Measurements from ENCODE around the gene SLC28A1.
A peak's percentile ranks its signal among the peaks of the same experiment; 100 is the strongest.

SLC28A1 gene

GRCh38 chr15:84944861-84945260, 60.4 kb downstream of the SLC28A1 start:
- no peak for DNase-seq

- DNase-seq, result no peak
Observed at GRCh38 chr15:84946772-84947489, 62.5 kb downstream of the SLC28A1 start.

- DNase-seq, result no peak
Observed at GRCh38 chr15:84947947-84948830, 63.7 kb downstream of the SLC28A1 start.

- no peak for DNase-seq
Observed at GRCh38 chr15:84949043-84949442, 64.6 kb downstream of the SLC28A1 start.

GRCh38 chr15:84949845-84950569, 65.5 kb downstream of the SLC28A1 start:
- no peak for DNase-seq

GRCh38 chr15:84950570-84951111, 66.2 kb downstream of the SLC28A1 start:
- no peak for DNase-seq

- DNase-seq, result no peak
Observed at GRCh38 chr15:84951736-84952135, 67.3 kb downstream of the SLC28A1 start.

GRCh38 chr15:84953136-84953535, 68.7 kb downstream of the SLC28A1 start:
- no peak for DNase-seq

GRCh38 chr15:84953726-84954125, 69.3 kb downstream of the SLC28A1 start:
- no peak for DNase-seq

GRCh38 chr15:84955089-84955848, 70.8 kb downstream of the SLC28A1 start:
- peak; percentile 15 for DNase-seq

GRCh38 chr15:84956199-84956598, 71.7 kb downstream of the SLC28A1 start:
- no peak for DNase-seq

- no peak for DNase-seq
Observed at GRCh38 chr15:84960391-84961113, 76.1 kb downstream of the SLC28A1 start.

GRCh38 chr15:84961114-84961452, 76.6 kb downstream of the SLC28A1 start:
- DNase-seq, result no peak

- DNase-seq, result no peak
Observed at GRCh38 chr15:84961707-84962106, 77.2 kb downstream of the SLC28A1 start.

GRCh38 chr15:84962955-84963354, 78.5 kb downstream of the SLC28A1 start:
- DNase-seq, result no peak

GRCh38 chr15:84967380-84967779, 82.9 kb downstream of the SLC28A1 start:
- no peak for DNase-seq

- DNase-seq, result no peak
Observed at GRCh38 chr15:84968301-84968700, 83.8 kb downstream of the SLC28A1 start.

- DNase-seq, result no peak
Observed at GRCh38 chr15:84969257-84969656, 84.8 kb downstream of the SLC28A1 start.

- DNase-seq, result no peak
Observed at GRCh38 chr15:84970843-84971242, 86.4 kb downstream of the SLC28A1 start.

- no peak for DNase-seq
Observed at GRCh38 chr15:84973492-84974460, 89.3 kb downstream of the SLC28A1 start.
